ENCODE results near the gene ZFP64. TPM values are rescaled to one million over a fixed set of nuclear protein-coding genes. Genes with fewer than 3 reads are reported as not detected.

Gene ZFP64
- total RNA-seq (2022; extraction: Qiagen RNA extraction; ENCODE audit: low read depth) = 18.2 to 21.5 TPM (median 19.8 TPM) in 5 replicates

DNA sequence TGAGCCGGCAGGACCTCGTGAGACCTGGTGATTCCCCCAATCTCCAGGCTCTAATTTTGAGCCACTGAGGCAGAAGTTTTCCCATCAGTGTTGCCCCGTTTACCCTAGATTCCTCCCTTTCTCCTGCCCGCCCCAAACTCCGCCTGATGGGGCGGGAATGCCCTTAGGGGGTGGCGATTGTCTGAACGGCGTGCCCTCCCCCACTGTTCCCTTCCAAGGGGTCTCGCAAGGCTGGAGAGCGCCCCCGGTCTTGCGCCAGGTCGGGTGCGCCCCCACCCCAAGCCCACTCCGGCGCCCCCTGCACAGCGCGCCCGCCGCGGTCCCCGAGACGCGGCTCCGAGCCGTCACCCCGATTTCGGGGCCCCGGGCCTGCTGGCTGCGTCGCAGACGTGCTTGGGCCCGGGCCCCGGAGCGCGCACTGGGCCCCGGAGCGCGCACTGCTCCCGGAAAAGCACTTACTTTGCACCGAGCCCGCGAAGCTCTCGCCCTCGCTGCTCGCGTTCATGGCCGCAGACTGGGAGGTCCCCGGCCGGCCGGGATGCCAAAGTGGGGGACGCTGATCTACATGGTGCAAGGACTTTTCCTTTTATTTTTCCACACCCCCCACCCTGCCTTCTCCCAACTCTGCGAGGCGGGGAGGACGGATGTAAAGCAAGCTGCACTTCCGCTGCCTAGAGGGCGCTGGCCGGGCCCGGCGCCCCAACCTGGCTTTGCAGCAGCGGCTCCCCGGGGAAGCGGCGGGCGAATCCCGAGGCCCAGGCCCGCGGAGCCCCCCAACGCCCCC, at the start of gene ZFP64:
Gene ZFP64, minus strand, starts transcription at position 648 of the 784 bp plus-strand sequence. Its CDS starts 143 bp downstream, at position 505.

Data from A549 treated with GW870086 at 1 μM for 4 hours (cell line).